Endothelial cell of umbilical vein (primary cell): ENCODE data around the gene FBN2.

Source experiments
- CTCF ChIP-seq, 2 donors: IDR thresholded peaks; 1 replicate in 1 of 2; 2 replicates in 1 of 2; pipeline ENCODE4 v1.5.1; 2011; ENCODE audit warnings: low read length in 2 of 2, mild to moderate bottlenecking in 2 of 2, moderate library complexity in 2 of 2, control low read depth in 1 of 2, inconsistent platforms in 1 of 2, low read depth in 1 of 2; ENCODE audit not compliant: insufficient read depth in 1 of 2; ENCODE audit errors: extremely low read depth in 1 of 2
- EZH2 ChIP-seq: IDR thresholded peaks from 2 replicates; pipeline ENCODE4 v1.6.1; 2012; ENCODE audit warnings: borderline replicate concordance, low read depth, mild to moderate bottlenecking, moderate library complexity, low read length, inconsistent platforms; ENCODE audit not compliant: severe bottlenecking
- FOS ChIP-seq: IDR thresholded peaks from 2 replicates; pipeline ENCODE4 v1.6.1; 2011; ENCODE audit warnings: mild to moderate bottlenecking, low read length, moderate library complexity, borderline replicate concordance; ENCODE audit not compliant: insufficient read depth
- GATA2 ChIP-seq: IDR thresholded peaks from 2 replicates; pipeline ENCODE4 v1.7.0; 2011; ENCODE audit warnings: low read depth, mild to moderate bottlenecking, moderate library complexity, mixed read lengths, low read length; ENCODE audit not compliant: insufficient read length, insufficient read depth
- JUN ChIP-seq: IDR thresholded peaks from 2 replicates; pipeline ENCODE4 v1.6.1; 2011; ENCODE audit warnings: borderline replicate concordance, low read depth; ENCODE audit not compliant: insufficient read length, insufficient read depth
- MAX ChIP-seq: IDR thresholded peaks from 2 replicates; pipeline ENCODE4 v1.6.1; 2011; ENCODE audit not compliant: insufficient read depth, insufficient read length
- MYC ChIP-seq: IDR thresholded peaks from one replicate; pipeline ENCODE4 v1.6.1; 2011; ENCODE audit warnings: mild to moderate bottlenecking, low read depth, low read length
- POLR2A ChIP-seq: IDR thresholded peaks from 2 replicates; pipeline ENCODE4 v1.6.1; 2012; ENCODE audit warnings: low read depth, mild to moderate bottlenecking, control low read depth, low read length
- POLR2AphosphoS5 ChIP-seq: IDR thresholded peaks from 2 replicates; pipeline ENCODE4 v1.6.1; 2012; ENCODE audit warnings: low read depth, mild to moderate bottlenecking, control low read depth, low read length, moderate library complexity; ENCODE audit not compliant: insufficient read depth

- no peak for TF ChIP-seq JUN
- no peak for TF ChIP-seq EZH2
- no peak for TF ChIP-seq MAX
- no peak for TF ChIP-seq CTCF (IDR thresholded peaks at IDR 0.05; ENCODE audit: extremely low read depth in 1 of 2, insufficient read depth in 1 of 2, low read depth in 1 of 2, low read length in 2 of 2)
- no peak for TF ChIP-seq POLR2A
- TF ChIP-seq FOS: no peak
- no peak for TF ChIP-seq MYC
- TF ChIP-seq POLR2AphosphoS5: no peak
- TF ChIP-seq GATA2: no peak
Measured at GRCh38 chr5:128304088-128304487, 234.0 kb downstream of the FBN2 start.
